GM23338 (cell line): ENCODE results near the gene ZNF101. TPM values are rescaled to one million over a fixed set of nuclear protein-coding genes. Genes with fewer than 3 reads are reported as not detected.

Experiments
- ATAC-seq: fragments of 200-7000 bp; cut with Tn5 transposase; 3 replicates; pipeline ENCODE4 v1.9.1; 2020
- DNase-seq: peaks from one replicate; pipeline ENCODE4 v3.0.0-alpha.2; 2015; ENCODE audit warnings: low spot score
- H2AFZ ChIP-seq: fragments of 200-600 bp; sonication (generic); 2 replicates; pipeline ENCODE4 v1.8.0; 2016; ENCODE audit warnings: antibody characterized with exemption, mild to moderate bottlenecking, moderate library complexity
- H3F3A ChIP-seq: fragments of 200-600 bp; sonication (generic); replicated peaks from 2 replicates; pipeline ENCODE4 v1.8.0; 2017; ENCODE audit warnings: antibody characterized with exemption, mixed run types, low read depth
- H3K27ac ChIP-seq: fragments of 200-600 bp; sonication (generic); 2 replicates; pipeline ENCODE4 v1.6.1; 2016; ENCODE audit warnings: low read depth
- H3K27me3 ChIP-seq: fragments of 200-600 bp; sonication (generic); 2 replicates; pipeline ENCODE4 v1.8.0; 2016; ENCODE audit warnings: mild to moderate bottlenecking, mixed run types, moderate library complexity; ENCODE audit not compliant: insufficient read depth
- H3K36me3 ChIP-seq: fragments of 200-600 bp; sonication (generic); 2 replicates; pipeline ENCODE4 v1.8.0; 2016; ENCODE audit warnings: mild to moderate bottlenecking; ENCODE audit not compliant: insufficient read depth
- H3K4me1 ChIP-seq: fragments of 200-600 bp; sonication (generic); 2 replicates; pipeline ENCODE4 v1.8.0; 2016; ENCODE audit warnings: mild to moderate bottlenecking, moderate library complexity; ENCODE audit not compliant: insufficient read depth
- H3K4me2 ChIP-seq: fragments of 200-600 bp; sonication (generic); 2 replicates; pipeline ENCODE4 v1.7.1; 2017; ENCODE audit warnings: mixed run types
- H3K4me3 ChIP-seq: fragments of 200-600 bp; sonication (generic); 2 replicates; pipeline ENCODE4 v1.6.1; 2016; ENCODE audit warnings: mixed run types
- H3K79me2 ChIP-seq: fragments of 200-600 bp; sonication (generic); replicated peaks from 2 replicates; pipeline ENCODE4 v1.8.0; 2017; ENCODE audit warnings: mild to moderate bottlenecking; ENCODE audit not compliant: insufficient read depth
- H3K9me2 ChIP-seq: fragments of 200-600 bp; sonication (generic); 2 replicates; pipeline ENCODE4 v1.8.0; 2017; ENCODE audit not compliant: insufficient read depth
- H4K20me1 ChIP-seq: fragments of 200-600 bp; sonication (generic); replicated peaks from 2 replicates; pipeline ENCODE4 v1.8.0; 2017; ENCODE audit warnings: mild to moderate bottlenecking; ENCODE audit not compliant: insufficient read depth
- H3K27ac Mint-ChIP-seq: 2 replicates; pipeline ENCODE4 v1.8.0; 2020; ENCODE audit warnings: inconsistent platforms, mild to moderate bottlenecking, moderate library complexity, mixed read lengths
- H3K27me3 Mint-ChIP-seq: 3 replicates; pipeline ENCODE4 v1.8.0; 2022; ENCODE audit warnings: low read depth, mild to moderate bottlenecking, moderate library complexity, mixed read lengths, inconsistent platforms; ENCODE audit not compliant: insufficient read depth, poor library complexity
- H3K36me3 Mint-ChIP-seq: 3 replicates; pipeline ENCODE4 v1.8.0; 2021; ENCODE audit warnings: low read depth, mild to moderate bottlenecking, inconsistent platforms, moderate library complexity, mixed read lengths
- H3K4me1 Mint-ChIP-seq: 3 replicates; pipeline ENCODE4 v1.8.0; 2020; ENCODE audit warnings: mild to moderate bottlenecking, inconsistent platforms, mixed read lengths
- H3K4me3 Mint-ChIP-seq: 3 replicates; pipeline ENCODE4 v1.8.0; 2021; ENCODE audit warnings: moderate library complexity, mild to moderate bottlenecking, inconsistent platforms, mixed read lengths
- H3K9me3 Mint-ChIP-seq: 3 replicates; pipeline ENCODE4 v1.8.0; 2020; ENCODE audit warnings: moderate library complexity, mild to moderate bottlenecking, inconsistent platforms, mixed read lengths
- CREB1 ChIP-seq: fragments of 250-450 bp; sonication (Bioruptor Pico); IDR thresholded peaks from 2 replicates; pipeline ENCODE4 v1.5.0; 2020; ENCODE audit warnings: low read depth, mild to moderate bottlenecking, moderate library complexity
- CTCF ChIP-seq, 2 experiments: fragments of 200-600 bp in 1 of 2; sonication (generic) in 1 of 2; conservative IDR thresholded peaks; 2 replicates each; pipeline versions ENCODE4 v1.5.1 to v1.6.1; 2016 to 2017; ENCODE audit warnings: antibody characterized with exemption in 2 of 2, low read depth in 2 of 2, mild to moderate bottlenecking in 2 of 2, moderate library complexity in 1 of 2
- EZH2 ChIP-seq: fragments of 200-600 bp; sonication (generic); IDR thresholded peaks from one replicate; pipeline ENCODE4 v1.8.0; 2017; ENCODE audit warnings: antibody characterized with exemption, mild to moderate bottlenecking, low read depth; ENCODE audit not compliant: unreplicated experiment
- NANOG ChIP-seq: IDR thresholded peaks from 2 replicates; pipeline ENCODE4 v1.6.1; 2016; ENCODE audit warnings: antibody characterized with exemption, borderline replicate concordance
- POLR2AphosphoS5 ChIP-seq: IDR thresholded peaks from 2 replicates; pipeline ENCODE4 v1.6.1; 2016; ENCODE audit warnings: antibody characterized with exemption, low read depth
- REST ChIP-seq: IDR thresholded peaks from one replicate; pipeline ENCODE4 v1.6.1; 2018; ENCODE audit warnings: antibody characterized with exemption; ENCODE audit not compliant: unreplicated experiment
- STAT1 ChIP-seq: IDR thresholded peaks from one replicate; pipeline ENCODE4 v1.6.1; 2016; ENCODE audit warnings: antibody characterized with exemption; ENCODE audit not compliant: unreplicated experiment
- ZNF114 ChIP-seq: fragments of 250-450 bp; sonication (Bioruptor Pico); IDR thresholded peaks from 2 replicates; pipeline ENCODE4 v1.5.0; 2020; ENCODE audit warnings: mild to moderate bottlenecking, moderate library complexity
- ZNF331 ChIP-seq: fragments of 250-450 bp; sonication (Bioruptor Pico); IDR thresholded peaks from 2 replicates; pipeline ENCODE4 v1.5.0; 2020; ENCODE audit warnings: low read depth, mild to moderate bottlenecking, moderate library complexity
- ZNF462 ChIP-seq: fragments of 250-450 bp; sonication (Bioruptor Pico); IDR thresholded peaks from 2 replicates; pipeline ENCODE4 v1.5.0; 2020; ENCODE audit warnings: mild to moderate bottlenecking, moderate library complexity
- polyA plus RNA-seq: library from polyadenylated mRNA; unstranded; fragments of >200 nt; fragmentation: Nextera tagmentation; extraction: Ambion mirVana; gene quantifications from 2 replicates; pipeline ENCODE4 v1.2.1, GENCODE V29; 2016
- total RNA-seq: library from RNA; depleted of rRNA; stranded (reverse); fragments of >200 nt; shearing (Covaris generic); gene quantifications from 2 replicates; pipeline ENCODE4 v1.2.3, GENCODE V29; 2014

Gene ZNF101
- total and polyA plus RNA-seq, 2 experiments from 2014 or later, result 46.4 to 47.9 TPM

GRCh38 chr19:19649155-19649554 is 19.5 kb upstream of the ZNF101 start:
- Mint-ChIP-seq H3K36me3 (peaks cover 76% of the 10 kb centered on the region), H3K4me3 (no peak overlapping the region), H3K9me3 (no peaks in the 10 kb centered on the region), H3K27ac (peak overlapping the region; percentile 58; the same call in 1 of the 2 replicates), H3K27me3 (peaks cover 18% of the 10 kb centered on the region), H3K4me1 (no peaks in the 10 kb centered on the region)
- Histone ChIP-seq H2AFZ (no peak overlapping the region), H3K27me3 (no peaks in the 10 kb centered on the region), H3F3A (peaks cover 11% of the 10 kb centered on the region), H3K4me1 (no peaks in the 10 kb centered on the region), H3K79me2 (no peaks in the 10 kb centered on the region), H3K36me3 (peaks cover 18% of the 10 kb centered on the region), H3K9me2 (no peaks in the 10 kb centered on the region), H3K27ac (no peak overlapping the region), H3K4me3 (no peak overlapping the region), H4K20me1 (peaks cover 6% of the 10 kb centered on the region; the same call in 1 of the 2 replicates), H3K4me2 (no peak overlapping the region)
- DNase-seq (peak; percentile 0), ATAC-seq (no peak)
- TF ChIP-seq CREB1 (CRISPR knock-in tag) (no peak), NANOG (no peak), ZNF462 (CRISPR knock-in tag) (no peak), CTCF (conservative IDR thresholded peaks at IDR 0.05; ENCODE audit: low read depth in 2 of 2) (no peak), STAT1 (no peak), POLR2AphosphoS5 (no peak), ZNF331 (CRISPR knock-in tag) (no peak), EZH2 (no peak), ZNF114 (CRISPR knock-in tag) (no peak), REST (no peak)
